NCI-H526 treated with DMSO at 0.1 percent for 48 hours (cell line): ENCODE measurements around the gene MXD4.

ENCODE experiments used
- DNase-seq: peaks from one replicate; lab custom pipeline; 2025; lab: John Stamatoyannopoulos, UW

MXD4 gene, protein sequence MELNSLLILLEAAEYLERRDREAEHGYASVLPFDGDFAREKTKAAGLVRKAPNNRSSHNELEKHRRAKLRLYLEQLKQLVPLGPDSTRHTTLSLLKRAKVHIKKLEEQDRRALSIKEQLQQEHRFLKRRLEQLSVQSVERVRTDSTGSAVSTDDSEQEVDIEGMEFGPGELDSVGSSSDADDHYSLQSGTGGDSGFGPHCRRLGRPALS

DNA sequence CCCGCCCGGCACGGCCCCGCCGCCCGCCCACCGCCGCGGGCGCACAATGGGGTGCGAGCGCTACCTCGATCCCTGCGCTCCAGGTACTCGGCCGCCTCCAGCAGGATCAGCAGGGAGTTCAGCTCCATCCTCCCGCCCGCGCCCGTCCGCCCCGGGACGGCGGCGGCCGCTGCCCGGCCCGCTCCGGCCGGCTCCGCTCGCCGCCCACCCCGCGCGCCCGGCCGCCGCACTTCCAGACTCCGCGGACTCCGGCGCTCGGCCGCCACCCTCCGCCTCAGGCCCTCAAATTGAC lies at the start of gene MXD4:
TSS of gene MXD4 (minus strand) at position 257 of the 292 bp plus-strand sequence. CDS start at position 128, 129 bp downstream.
- DNase-seq = no peak

DNA sequence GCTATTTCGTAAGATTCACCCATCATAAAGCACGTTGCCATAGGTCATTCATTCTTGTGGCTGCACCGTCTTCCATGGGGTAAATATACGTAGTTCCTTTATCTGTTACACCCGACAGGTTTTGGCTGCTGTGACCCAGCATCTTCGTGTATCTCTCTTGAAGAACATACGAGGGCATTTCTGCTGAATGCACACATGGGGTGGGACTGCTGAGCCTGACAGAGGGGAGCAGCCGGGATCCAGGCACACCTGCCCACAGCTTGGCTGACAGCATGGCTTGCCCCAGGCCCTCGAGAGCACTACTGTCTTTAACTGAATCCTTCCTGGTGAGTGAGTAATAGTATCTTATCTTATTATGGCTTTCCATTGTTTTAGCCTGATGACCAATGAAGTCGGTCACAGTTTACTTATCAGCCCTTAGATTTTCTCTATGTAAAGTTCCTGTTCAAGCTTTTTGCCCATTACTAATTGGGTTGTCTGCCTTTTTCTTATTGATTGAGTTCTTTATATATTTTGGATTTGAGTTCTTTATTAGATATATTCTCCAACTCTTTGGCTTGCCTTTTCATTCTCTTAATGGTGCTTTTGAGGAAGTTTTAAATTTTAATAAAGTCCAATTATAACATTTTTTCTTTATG lies 45.0 kb upstream of the MXD4 start:
- DNase-seq = no peak

DNA sequence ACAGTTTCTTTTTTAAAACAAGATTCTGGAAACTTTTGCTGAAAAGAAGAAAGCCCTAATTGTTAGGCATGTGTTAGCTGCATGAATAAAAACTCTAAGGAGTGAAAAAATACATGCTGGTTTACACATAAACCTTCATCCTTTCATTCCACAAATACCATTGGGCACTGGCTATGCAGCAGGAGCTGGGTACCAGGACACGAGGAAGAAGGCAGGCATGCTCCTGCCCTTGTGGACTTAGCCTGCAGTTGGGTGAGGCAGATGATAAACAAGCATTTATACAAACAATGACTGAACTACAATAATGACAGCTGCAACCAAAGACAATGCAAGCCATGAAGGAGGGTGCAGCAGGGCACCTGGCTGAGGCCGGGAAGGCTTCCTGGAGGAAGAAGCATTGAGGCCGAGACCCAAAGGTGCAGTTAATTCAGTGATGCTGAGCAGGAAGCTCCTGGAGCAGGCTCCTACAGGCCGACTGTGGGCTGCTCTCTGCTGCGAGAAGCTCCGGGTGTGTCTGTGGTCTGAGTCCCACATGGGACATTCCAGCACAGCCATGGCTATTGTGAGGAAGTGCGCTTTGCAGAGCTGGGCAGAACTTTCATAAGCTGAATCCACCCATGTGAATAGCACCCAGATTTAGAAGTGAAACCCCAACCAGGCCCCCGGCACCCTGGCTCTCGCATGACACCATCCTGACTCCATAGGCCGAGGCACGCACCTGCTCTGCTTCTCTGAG lies 44.0 kb upstream of the MXD4 start:
- no peak for DNase-seq

DNA sequence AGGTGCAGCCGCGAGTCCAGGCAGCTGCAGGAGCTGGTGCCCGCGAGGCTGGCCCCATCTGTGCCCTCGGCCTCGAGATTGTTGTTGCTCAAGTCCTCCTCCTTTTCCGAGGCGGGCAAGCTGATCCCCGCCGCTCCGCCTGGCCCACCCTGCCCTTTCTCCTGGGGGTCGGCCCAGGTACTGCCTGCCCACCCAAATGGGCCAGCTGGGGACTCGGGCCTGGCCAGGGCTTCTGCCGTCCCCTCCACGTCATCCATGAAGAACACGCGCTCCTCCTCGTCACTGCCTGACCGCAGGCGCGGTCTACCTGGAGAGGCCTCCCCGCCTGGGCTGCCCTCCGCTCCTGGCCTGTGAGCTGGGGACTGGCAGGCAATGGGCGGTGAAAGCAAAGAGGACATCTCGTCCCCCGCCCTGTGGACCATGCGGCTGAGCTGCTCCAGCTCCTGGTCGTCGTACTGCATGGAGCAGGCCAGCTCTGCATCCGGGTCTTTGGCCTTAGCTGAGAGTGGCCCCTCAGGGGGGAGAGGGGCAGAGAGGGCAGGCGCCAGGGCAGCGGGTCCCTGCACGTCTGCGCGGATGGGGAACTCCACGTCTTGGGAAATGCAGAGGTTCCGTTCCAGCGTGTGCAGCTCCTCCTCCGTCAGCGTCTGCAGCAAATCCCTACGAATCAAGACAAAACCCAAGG lies 43.1 kb upstream of the MXD4 start:
- no peak for DNase-seq

DNA sequence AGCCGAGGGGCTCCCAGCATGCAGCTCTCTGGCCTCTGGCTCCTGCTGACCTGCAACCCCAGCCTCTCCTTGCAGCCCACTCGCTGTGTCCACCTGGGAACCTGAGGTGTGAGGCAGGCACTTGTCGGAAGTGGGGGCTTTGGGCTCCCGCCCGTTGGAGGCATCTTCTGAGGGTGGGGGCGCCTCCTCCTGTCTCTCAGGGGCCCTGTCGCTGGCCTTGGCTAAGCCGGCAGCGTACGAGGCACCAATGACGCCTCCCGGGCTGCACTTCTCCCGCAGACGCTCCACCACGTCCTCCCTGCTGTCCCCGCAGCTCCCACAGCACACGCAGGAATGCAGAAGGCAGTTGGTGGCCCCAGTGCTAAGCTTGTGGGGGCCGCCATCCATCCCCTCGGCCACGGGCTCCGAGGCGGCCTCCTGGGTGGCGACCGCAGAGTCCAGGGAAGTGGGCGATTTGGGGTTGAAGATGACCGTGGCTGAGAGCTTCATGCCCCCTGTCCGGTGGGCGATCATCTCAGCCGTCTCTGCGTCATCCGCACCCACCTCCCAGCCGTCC lies 42.5 kb upstream of the MXD4 start:
- DNase-seq = no peak

DNA sequence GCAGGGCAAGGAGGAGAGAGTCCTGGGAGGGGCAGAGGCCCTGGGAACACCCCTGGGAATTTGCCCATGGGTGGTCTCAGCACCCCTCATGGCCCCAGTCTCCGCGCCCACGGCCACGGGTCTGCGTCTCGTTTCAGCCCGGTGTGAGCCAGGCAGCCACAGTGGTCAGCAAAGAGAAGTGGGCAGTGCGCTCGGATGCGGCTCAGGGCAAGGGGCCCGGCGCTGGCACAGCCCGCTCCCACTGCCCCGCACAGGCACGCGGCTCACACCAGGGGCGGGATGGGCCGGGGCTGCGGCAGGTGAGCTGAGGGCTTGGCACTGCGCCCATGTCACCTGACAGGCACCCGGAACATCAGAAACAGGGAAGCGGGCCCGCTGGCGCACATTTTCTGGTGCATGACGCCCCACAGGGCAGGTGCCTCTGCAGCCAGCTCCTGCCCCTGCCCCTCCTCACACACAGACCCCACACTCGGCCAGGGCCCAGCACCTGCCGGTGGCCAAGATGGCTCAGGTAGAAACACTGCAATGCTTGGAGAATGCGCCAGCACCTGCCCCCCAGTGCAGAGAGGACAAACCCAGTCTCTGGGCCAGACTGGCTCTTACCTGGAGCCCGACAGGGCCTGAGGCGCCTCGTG lies 41.9 kb upstream of the MXD4 start:
- no peak for DNase-seq

DNA sequence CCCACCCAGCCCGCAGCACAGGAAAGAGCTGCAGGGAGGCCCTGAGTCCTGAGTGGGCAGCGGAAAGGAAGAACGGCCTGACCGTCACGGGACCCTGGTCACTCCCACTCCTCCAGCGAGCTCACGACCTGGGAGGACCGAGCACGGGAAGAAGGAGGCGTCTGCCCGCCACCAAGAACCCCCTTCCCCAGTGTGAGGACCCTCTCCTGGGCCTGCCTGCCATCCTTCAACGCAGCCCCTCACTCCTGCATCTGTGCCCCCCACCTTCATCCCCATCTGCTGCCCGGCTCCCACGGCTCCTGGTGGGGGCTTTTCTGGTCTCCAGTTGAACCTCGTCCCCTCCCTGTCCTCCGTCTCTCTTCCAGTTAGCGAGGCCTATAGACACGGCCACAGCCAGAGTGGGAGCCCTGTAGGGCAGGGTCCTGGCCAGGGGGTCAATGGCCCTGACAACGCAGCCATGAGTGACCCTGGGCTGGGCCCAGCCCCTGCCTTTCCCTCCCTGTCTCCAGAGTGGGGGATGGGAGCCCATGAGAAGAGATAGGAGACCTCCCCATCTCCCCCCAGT lies 41.3 kb upstream of the MXD4 start:
- no peak for DNase-seq

DNA sequence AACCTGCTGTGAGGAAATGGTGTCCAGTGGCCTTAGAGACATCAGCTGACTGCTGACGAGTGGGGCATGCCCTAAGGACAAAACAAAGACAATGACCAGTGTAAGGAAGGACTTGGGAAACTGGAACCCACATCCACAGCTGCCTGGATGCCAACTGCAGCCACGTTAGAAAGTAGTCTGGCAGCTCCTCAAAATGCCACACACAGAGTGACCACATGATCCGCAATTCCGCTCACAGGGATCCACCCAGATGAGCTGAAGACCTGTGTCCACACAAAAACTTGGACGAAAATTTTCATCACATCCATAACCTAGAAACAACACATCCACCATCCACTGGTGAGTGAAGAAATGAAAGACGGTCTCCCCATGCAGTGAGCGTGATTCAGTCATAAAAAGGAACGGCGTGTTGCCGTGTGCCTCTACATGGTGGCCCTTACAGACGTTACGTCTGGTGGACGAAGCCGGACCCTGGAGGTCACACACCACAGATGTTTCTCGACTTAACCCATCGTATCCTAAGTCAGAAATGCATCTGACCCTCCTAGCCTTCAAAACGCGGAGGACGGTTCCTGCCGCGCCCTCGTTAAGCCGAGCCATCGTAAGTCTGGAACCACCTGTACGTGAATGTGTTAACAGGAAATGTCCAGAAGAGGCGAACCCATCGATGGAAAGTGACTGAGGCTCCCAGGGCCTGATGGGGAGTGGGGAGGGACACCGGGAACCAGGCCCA lies 40.6 kb upstream of the MXD4 start:
- DNase-seq = no peak

DNA sequence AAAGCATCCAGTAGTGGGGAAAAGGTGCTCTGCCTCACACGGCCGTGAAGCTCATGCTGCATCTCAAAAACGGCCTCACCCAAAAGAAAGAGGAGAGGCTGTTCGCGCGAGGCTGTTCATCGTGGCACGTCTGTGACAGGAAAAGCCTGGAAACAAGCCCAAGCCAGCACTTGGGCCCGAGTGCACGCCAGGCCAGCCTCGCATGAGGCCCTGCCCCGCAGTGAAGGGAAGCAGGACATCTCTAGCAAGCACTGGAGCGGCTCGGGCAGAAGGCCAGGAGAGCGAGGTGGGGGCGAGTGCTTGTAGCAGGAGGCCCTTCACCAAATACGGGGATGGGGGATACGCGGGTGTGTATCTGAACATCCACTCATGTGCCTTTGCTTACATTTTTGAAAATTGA lies 39.9 kb upstream of the MXD4 start:
- DNase-seq = no peak

DNA sequence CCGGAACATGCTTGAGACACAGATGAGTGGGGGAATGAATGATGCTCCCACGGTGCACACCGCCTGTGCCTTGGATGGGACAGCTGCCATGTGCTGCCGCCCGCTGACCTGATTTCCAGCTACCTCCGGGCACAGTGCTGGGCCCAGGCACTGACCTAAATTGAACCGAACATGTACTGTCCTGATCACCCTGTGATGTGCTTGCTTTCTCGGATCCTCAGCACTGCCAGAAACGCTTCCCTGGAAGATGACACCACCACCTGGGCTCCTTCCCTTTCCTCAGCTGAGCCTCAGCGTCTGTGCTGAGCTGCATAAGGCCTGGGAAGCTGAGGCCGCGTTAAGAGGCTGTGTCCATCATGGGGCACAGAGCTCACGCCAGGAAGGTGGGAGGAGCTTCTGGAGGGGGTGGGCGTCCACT lies 39.3 kb upstream of the MXD4 start:
- no peak for DNase-seq

DNA sequence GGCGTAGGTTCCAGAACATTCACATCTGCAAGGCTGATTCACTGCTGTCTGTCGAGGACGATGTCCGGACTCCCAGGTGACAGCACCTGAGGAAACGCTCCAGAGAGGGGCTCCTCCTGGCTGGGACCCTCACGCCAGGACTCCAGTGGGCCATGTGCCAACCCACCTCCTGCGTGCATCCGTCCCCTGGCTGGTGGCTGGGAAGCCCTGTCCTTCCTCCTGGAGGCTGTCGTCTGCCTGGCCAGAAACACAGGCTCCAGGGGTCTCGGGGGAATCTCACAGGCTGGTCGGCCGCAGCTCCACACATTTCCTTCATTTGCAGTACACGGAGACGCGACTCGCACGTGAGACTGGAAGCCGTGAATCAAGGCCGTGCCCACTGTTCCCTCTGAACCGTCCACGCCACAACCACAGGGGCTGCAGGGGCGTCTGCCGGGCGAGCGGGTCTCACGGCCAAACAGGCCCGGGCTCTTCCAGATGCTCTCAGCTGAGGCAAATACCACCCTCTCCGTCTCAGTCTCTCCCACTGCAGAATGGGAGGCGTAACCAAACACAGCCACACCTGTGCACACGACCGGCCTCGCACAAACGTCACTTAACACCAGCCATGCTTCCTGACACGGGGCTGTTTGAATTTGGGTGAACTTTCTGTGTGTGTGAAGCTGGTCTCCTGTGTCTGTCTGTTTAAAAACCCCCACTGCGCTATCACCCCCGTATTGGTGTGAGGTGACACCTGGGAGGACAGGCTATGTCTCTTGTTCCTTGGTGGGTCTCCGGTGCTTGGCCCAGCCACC lies 38.7 kb upstream of the MXD4 start:
- DNase-seq = no peak

DNA sequence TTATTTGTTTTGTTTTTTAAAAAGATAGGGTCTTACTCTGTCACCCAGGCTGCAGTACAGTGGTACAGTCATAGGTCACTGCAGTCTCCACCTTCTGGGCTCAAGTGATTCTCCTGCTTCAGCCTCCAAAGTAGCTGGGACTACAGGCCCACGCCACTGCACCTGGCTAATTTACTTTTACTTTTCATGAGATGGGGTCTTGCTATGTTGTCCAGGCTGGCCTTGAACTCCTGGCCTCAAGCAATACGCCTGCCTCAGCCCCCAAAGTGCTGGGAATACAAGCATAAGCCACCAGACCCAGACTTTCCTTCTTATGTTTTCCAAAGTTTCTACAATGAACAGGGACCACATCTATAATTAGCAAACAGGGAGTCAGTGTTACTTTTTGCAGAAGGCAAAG lies 37.9 kb upstream of the MXD4 start:
- no peak for DNase-seq

DNA sequence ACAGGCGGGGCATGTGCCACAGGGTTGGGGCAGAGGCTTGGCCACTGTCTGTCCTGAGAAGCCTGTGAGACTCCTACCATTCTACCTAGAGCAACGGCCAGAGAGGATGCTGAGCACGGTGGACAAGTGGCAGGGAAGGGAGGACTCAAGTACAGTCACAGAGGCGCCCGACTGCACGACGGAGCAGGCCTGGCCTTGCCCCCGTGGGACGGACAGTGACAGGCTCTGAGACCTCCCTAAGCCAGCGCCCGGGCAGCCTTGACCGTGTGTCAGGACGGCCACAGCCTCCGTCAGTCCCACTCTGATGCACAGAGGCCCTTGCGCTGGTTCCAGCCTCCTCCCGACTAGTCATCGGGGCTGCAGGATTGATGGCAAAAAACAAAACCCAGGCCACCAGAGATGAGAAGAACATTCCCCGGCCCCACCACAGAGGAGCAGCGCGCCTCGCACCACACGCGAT lies 36.7 kb upstream of the MXD4 start:
- DNase-seq = no peak

DNA sequence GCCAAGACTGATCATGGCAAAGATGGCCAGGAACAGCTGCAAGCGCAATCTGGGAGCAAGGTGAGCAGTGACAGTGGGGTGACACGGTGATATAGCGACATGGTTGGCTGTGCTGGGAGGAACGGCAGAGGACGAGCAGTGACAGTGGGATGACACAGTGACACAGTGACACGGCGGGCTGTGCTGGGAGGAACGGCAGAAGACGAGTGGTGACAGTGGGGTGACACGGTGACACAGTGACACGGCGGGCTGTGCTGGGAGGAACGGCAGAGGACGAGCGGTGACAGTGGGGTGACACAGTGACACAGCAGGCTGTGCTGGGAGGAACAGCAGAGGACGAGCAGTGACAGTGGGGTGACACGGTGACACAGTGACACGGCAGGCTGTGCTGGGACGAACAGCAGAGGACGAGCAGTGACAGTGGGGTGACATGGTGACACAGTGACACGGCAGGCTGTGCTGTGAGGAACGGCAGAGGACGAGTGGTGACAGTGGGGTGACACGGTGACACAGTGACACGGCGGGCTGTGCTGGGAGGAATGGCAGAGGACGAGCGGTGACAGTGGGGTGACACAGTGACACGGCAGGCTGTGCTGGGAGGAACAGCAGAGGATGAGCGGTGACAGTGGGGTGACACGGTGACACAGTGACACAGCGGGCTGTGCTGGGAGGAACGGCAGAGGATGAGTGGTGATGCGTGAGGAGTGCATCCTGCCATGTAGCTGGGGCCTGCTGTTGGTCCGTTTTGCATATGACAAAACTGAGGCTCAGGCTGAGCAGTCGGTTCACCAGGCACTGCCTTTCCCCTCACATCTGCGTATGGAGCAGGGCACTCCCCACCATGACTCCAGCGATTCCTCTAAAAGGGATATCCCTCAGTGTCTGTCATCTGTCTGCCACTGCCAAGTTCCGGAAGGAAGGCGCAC lies 36.0 kb upstream of the MXD4 start:
- DNase-seq = no peak

DNA sequence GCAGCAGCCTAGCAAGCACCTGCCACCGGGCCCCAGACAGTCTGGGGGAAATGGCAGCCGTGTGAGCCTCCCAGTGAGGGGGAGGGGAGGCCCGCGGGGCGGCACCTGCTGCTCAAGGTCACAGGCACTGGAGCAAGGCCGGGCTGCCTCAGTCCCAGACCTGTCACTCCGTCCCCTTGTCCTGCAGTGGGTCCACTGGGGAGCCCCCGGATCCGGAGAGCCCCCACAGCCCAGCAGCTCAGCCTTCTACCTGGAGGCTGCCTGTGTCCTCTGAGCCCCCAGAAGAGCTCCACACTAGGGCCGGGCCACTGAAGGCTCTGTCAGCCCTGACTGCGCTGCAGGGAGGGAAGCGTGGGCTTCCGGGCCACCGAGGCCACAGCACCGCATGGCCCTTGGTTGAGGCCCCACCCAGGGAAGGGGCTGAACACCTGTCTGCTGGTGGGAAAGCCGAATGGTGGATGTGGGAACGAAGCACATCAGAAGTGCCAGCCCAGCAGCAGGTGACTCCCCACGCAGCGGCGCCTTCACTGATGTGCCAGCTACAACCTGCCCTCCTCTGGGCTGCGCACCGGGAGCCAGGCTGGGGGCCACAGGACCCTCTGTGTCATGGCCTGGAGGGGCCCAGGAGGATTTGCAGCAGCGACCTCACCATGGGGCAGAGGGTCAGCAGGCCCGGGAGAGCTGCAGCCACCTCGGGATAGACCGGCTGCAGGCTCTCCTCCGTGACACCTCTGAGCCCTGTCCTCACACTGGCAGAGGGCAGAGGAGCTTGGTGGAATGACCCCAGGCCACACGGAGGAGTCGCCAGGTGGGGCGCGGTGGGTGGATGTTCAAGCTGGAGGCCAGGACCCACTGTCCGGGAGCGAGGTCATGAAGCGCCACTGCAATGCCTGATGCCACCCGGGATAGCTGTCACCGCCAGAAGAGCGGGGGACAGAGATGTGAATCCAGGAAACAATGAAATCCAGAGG lies 35.0 kb upstream of the MXD4 start:
- DNase-seq = no peak

DNA sequence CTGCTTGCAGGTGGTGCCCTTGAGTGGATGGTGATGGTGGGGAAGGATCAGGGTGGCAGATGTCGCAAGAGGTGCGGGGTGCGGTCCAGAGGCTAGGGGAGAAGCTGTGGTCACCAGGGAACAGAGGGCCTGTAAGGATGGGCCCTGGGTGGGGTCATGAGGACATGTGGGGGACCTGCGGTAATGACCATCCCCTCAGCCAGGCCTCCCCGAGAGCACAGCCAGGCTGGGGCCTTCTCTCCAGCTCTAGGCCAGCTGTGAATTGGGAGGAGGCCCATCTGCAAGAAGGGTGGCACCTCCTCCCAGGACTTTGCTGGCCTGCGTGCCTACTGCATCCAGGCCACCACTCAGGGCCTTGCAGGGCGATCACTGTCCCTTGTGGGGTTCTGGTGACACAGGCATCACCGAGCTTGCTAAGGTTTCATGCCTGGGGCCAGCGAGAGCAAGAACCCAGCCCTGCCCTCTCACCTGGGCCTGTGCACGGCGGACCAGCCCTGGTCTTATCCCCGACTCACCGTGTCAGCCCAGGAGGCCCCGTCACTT lies 34.1 kb upstream of the MXD4 start:
- DNase-seq = no peak

DNA sequence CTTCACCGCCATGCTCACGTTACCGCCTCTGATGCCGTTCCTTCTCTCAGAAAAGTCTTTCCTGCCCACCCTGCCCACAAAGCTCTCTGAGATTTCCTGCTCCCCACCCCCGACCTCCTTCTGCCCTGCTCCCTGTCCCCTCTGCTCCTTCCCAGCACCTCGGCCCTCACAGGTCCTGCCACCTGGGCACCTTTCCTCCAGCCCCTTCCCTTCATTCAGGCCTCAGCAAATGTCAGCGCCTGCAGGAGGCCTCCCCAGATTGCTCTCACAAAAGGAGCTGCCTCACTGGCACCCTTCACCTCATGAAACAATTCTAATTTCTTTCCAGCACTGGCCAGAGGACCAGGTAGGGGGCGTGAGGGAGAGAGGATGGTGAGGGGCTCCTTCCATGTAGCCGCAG lies 33.6 kb upstream of the MXD4 start:
- DNase-seq = no peak

DNA sequence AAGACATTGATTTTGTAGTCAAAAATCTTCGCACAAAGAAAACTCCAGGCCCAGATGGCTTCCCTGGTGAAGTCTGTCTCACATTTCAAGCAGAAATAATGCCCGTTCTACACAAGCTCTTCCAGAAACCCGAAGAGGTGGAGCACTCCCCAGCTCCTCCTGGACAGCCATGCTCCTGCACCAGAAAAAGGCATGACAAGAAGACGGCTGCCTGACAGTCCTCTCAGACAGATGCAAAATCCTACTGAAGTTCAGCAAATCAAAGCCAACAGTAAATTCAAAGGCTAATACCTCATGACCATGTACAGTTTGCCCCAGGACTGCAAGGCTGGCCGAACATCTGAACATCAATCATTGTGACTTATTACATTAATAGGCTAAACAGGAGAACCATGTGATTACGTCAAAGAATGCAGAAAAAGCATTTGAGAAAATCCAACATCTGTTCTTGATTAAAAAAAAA lies 30.8 kb upstream of the MXD4 start:
- no peak for DNase-seq
